ENCODE measurements around the gene FBXW4. TPM values are rescaled to one million over a fixed set of nuclear protein-coding genes. Genes with fewer than 3 reads are reported as not detected.

FBXW4 gene
- total RNA-seq, 1 experiment from 2014 or later = 15.7 TPM

- no peak overlapping the region for H3K4me3 Mint-ChIP-seq (ENCODE audit: low read depth, unreplicated experiment)
Observed at GRCh38 chr10:101668566-101668965, 26.4 kb downstream of the FBXW4 start.

GRCh38 chr10:101666083-101666482, 28.9 kb downstream of the FBXW4 start:
- H3K4me3 Mint-ChIP-seq (ENCODE audit: low read depth, unreplicated experiment) = no peak overlapping the region
- CTCF ChIA-PET = no interaction called here
- no peaks in the 10 kb centered on the region for H3K27me3 Mint-ChIP-seq (ENCODE audit: unreplicated experiment)
- no peaks in the 10 kb centered on the region for H3K4me1 Mint-ChIP-seq (ENCODE audit: low read depth, unreplicated experiment)
- no peak for DNase-seq
- TF ChIP-seq CTCF (IDR thresholded peaks at IDR 0.05; ENCODE audit: unreplicated experiment) = no peak
- no peak overlapping the region for H3K27ac Mint-ChIP-seq (ENCODE audit: unreplicated experiment)
- no TSS peak for BruUV-seq (replicated peaks)
- no peaks in the 10 kb centered on the region for H3K36me3 Mint-ChIP-seq (ENCODE audit: insufficient read depth, unreplicated experiment)
- no peaks in the 10 kb centered on the region for H3K9me3 Mint-ChIP-seq (ENCODE audit: low read depth, unreplicated experiment)
- intact Hi-C loops (cut with micrococcal nuclease; ENCODE audit: unreplicated experiment) = no loop called here

More at GRCh38 chr10:101668566-101668965, 26.4 kb downstream of the FBXW4 start:
- no peaks in the 10 kb centered on the region for H3K4me1 Mint-ChIP-seq (ENCODE audit: low read depth, unreplicated experiment)
- no peaks in the 10 kb centered on the region for H3K9me3 Mint-ChIP-seq (ENCODE audit: low read depth, unreplicated experiment)
- H3K27me3 Mint-ChIP-seq (ENCODE audit: unreplicated experiment) = no peaks in the 10 kb centered on the region
- CTCF ChIA-PET = no interaction called here
- DNase-seq = no peak
- no TSS peak for BruUV-seq (replicated peaks)
- H3K36me3 Mint-ChIP-seq (ENCODE audit: insufficient read depth, unreplicated experiment) = no peaks in the 10 kb centered on the region
- H3K27ac Mint-ChIP-seq (ENCODE audit: unreplicated experiment) = no peak overlapping the region
- no peak for TF ChIP-seq CTCF (IDR thresholded peaks at IDR 0.05; ENCODE audit: unreplicated experiment)
- intact Hi-C loops (cut with micrococcal nuclease; ENCODE audit: unreplicated experiment) = no loop called here

GRCh38 chr10:101663097-101663496, 31.9 kb downstream of the FBXW4 start:
- no peaks in the 10 kb centered on the region for H3K4me1 Mint-ChIP-seq (ENCODE audit: low read depth, unreplicated experiment)
- no TSS peak for BruUV-seq (replicated peaks)
- intact Hi-C loops (cut with micrococcal nuclease; ENCODE audit: unreplicated experiment) = no loop called here
- H3K4me3 Mint-ChIP-seq (ENCODE audit: low read depth, unreplicated experiment) = no peak overlapping the region
- DNase-seq = no peak
- H3K27ac Mint-ChIP-seq (ENCODE audit: unreplicated experiment) = no peak overlapping the region
- no peaks in the 10 kb centered on the region for H3K9me3 Mint-ChIP-seq (ENCODE audit: low read depth, unreplicated experiment)
- H3K27me3 Mint-ChIP-seq (ENCODE audit: unreplicated experiment) = no peaks in the 10 kb centered on the region
- H3K36me3 Mint-ChIP-seq (ENCODE audit: insufficient read depth, unreplicated experiment) = no peaks in the 10 kb centered on the region
- no peak for TF ChIP-seq CTCF (IDR thresholded peaks at IDR 0.05; ENCODE audit: unreplicated experiment)
- CTCF ChIA-PET = no interaction called here

- Mint-ChIP-seq H3K4me1 (ENCODE audit: low read depth, unreplicated experiment) (no peaks in the 10 kb centered on the region), H3K27ac (ENCODE audit: unreplicated experiment) (no peak overlapping the region), H3K27me3 (ENCODE audit: unreplicated experiment) (no peaks in the 10 kb centered on the region), H3K9me3 (ENCODE audit: low read depth, unreplicated experiment) (no peaks in the 10 kb centered on the region), H3K4me3 (ENCODE audit: low read depth, unreplicated experiment) (no peak overlapping the region), H3K36me3 (ENCODE audit: insufficient read depth, unreplicated experiment) (no peaks in the 10 kb centered on the region)
- DNase-seq = no peak
- no peak for TF ChIP-seq CTCF (IDR thresholded peaks at IDR 0.05; ENCODE audit: unreplicated experiment)
- no TSS peak for BruUV-seq (replicated peaks)
- CTCF ChIA-PET = interaction anchor here (0.6 kb wide), 1 partner anchor 84 kb away, joined by 3 read pairs; no protein-coding TSS in a partner anchor
- intact Hi-C loops (cut with micrococcal nuclease; ENCODE audit: unreplicated experiment) = no loop called here
Observed at GRCh38 chr10:101660256-101660655, 34.7 kb downstream of the FBXW4 start.
